ENCODE measurements around the gene TMED10.

Gene TMED10

DNA sequence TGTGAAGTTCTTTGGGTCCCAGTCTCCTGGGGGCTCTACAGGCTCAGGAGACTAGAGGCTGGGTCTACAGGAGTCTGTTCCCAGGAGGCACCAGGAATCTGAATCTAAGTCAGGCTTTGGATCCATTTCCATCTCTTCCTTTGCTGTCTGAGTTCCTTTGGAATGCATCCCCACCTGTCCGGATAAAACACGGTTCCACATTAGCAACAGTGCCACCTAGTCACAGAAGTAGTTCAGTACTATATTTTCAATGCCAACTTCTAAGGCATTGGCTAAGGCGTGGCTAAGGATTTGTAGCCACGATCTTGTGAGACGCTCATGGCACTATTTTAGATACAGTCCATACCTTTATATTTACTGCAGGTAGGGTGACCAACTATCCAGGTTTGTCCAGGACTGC is 91.9 kb downstream of the TMED10 start:
- no peak for DNase-seq (ENCODE audit: low read depth)

DNA sequence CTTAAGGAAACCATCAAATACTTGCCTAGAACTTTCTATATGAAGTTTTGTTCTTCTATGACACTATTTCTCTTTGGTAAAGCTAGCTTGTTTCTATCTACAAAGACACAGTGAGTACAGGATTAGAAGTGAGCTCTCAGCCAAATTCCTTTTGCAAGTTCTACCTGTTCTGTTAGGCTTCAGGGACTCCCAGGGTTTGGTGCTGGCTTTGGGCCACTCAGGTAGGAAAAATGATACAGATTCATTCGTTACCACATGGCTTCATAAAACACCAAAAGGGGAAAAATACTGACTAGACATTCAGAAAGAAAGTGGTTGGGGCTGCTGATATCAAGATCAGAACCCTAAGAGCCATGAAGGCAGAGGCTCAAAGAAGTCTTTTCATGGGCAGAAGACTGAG is 93.1 kb downstream of the TMED10 start:
- DNase-seq (ENCODE audit: low read depth), result no peak

DNA sequence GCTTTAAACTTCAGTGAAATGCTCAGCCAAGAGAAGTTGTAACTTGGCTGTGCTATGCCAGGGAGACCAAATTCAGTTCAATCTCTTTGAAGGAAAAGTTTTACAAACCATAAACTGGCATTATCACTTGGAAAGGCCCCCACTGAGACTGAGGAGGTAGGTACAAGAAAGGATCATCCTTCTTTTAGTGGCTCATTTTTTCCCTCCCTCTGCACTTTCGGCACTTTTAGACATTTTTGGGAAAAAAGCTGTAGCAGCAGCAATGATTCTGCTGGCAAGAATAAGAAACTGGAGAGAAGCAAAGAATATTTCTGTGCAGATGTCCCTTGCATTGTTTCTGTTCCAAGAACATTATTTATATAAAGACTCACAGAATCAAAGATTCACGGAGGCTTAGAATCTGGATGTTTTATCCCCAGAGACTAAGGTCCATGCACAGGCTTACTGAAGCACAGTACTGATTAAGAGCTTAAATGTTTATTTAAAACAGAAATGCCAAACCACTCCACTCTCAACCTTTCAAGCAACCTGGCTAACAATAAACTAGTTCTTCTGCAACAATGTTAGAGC is 94.7 kb downstream of the TMED10 start:
- DNase-seq (ENCODE audit: low read depth), result no peak

Data from non-pigmented ciliary epithelial cell (primary cell).